ENCODE measurements around the gene MGAM2. TPM values are rescaled to one million over a fixed set of nuclear protein-coding genes. Genes with fewer than 3 reads are reported as not detected.

Gene MGAM2
- polyA plus RNA-seq, 2 donors, result not detected

DNA sequence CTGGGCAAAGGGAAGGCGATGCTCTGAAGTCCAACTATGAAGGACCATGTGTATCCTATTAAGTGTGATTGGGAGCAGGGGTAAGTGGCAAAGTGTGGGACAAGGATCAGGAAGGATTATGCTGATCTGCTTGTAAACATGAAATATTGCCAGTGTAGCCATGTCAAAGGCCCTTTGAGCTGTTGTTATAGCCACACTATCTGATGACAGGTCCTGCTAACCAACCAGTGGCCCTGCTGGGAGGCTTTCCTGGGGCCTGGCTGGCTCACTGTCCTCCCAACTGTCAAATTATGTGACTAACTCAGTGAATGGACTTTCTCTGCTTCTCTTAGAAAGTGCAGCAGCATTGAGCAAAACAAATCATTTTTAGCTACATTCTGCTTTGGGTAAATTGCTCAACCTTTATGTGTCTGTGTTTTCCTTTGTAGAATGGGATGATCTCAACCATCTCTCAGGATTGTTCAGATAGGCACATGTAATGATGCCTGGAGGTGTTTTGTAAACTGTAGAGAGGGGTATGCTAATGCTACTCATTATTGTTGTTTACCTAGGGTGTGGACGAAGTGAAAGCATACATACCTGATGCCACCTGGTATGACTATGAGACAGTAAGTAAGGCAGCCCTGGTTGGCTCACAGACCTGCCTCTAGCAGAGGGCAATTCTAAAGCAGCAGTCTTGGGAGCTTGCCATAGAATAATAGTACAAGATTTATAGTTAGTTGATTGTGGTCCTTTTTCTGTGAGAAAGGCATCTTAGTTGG is 47.4 kb downstream of the MGAM2 start:
- Histone ChIP-seq H3K27ac (ENCODE audit: low read depth in 2 of 2, low read length in 1 of 2) (no peak overlapping the region), H3K36me3 (ENCODE audit: control insufficient read depth in 2 of 2, insufficient read depth in 2 of 2, low read length in 1 of 2) (no peaks in the 10 kb centered on the region), H3K4me1 (ENCODE audit: control insufficient read depth in 2 of 2, insufficient read depth in 2 of 2, low read length in 1 of 2) (no peaks in the 10 kb centered on the region), H3K4me3 (ENCODE audit: low read depth in 1 of 2, low read length in 2 of 2) (no peak overlapping the region), H3K9me3 (ENCODE audit: control insufficient read depth in 2 of 2, insufficient read depth in 1 of 2, low read depth in 1 of 2, low read length in 1 of 2) (no peaks in the 10 kb centered on the region), H3K27me3 (ENCODE audit: control insufficient read depth in 1 of 2, insufficient read depth in 2 of 2, low read length in 2 of 2) (no peaks in the 10 kb centered on the region)
- WGBS, 2 donors, result 58 to 65% methylated on average over 2 of the region's 2 CpGs

DNA sequence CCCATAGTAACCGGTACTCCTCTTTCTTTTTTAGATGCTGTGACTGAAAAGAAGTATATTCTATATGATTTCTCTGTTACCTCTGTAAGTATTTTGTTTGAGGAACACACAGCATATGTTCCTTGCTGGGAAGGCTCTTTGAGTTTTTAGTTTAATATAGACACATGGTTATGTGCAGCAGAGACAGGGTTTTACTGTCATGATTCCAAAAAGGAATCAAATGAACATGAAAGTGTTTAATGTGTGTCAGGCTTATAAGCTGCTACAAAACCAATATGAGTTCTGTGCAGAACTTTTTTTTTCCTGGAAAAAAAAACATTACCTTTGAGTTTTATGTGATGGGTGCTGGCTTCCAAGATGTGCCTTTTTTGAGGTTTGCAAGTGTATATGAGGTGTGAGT is 50.4 kb downstream of the MGAM2 start:
- Histone ChIP-seq H3K9me3 (ENCODE audit: control insufficient read depth in 2 of 2, insufficient read depth in 1 of 2, low read depth in 1 of 2, low read length in 1 of 2) (no peaks in the 10 kb centered on the region), H3K36me3 (ENCODE audit: control insufficient read depth in 2 of 2, insufficient read depth in 2 of 2, low read length in 1 of 2) (no peaks in the 10 kb centered on the region), H3K4me1 (ENCODE audit: control insufficient read depth in 2 of 2, insufficient read depth in 2 of 2, low read length in 1 of 2) (no peaks in the 10 kb centered on the region), H3K27ac (ENCODE audit: low read depth in 2 of 2, low read length in 1 of 2) (no peak overlapping the region), H3K4me3 (ENCODE audit: low read depth in 1 of 2, low read length in 2 of 2) (no peak overlapping the region), H3K27me3 (ENCODE audit: control insufficient read depth in 1 of 2, insufficient read depth in 2 of 2, low read length in 2 of 2) (no peaks in the 10 kb centered on the region)
- WGBS, 2 donors, result 94 to 96% methylated on average over 1 of the region's 1 CpG

DNA sequence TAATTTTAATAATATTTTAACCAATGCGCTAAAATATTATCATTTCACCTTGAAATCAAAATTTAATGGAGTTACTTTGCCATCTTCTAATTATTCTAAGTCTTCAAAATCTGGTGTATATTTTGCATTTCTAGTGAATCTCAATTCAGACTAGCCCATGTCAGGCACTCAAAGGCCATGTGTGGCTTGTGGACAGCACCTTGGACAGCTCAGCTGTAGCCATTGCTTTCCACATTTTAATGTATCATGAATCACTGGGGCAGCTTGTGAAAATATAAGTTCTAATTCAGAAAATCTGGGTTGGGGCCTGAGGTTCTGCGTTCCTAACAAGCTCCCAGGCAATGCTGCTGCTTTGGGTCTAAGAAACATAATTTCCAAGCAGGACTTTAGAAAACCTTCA is 57.2 kb downstream of the MGAM2 start:
- no peaks in the 10 kb centered on the region for H3K36me3 ChIP-seq (ENCODE audit: control insufficient read depth in 2 of 2, insufficient read depth in 2 of 2, low read length in 1 of 2)
- no peak overlapping the region for H3K27ac ChIP-seq (ENCODE audit: low read depth in 2 of 2, low read length in 1 of 2)
- no peaks in the 10 kb centered on the region for H3K4me1 ChIP-seq (ENCODE audit: control insufficient read depth in 2 of 2, insufficient read depth in 2 of 2, low read length in 1 of 2)
- H3K4me3 ChIP-seq (ENCODE audit: low read depth in 1 of 2, low read length in 2 of 2), result no peak overlapping the region
- 83 to 95% methylated on average over 2 of the region's 2 CpGs for WGBS, 2 donors
- no peaks in the 10 kb centered on the region for H3K9me3 ChIP-seq (ENCODE audit: control insufficient read depth in 2 of 2, insufficient read depth in 1 of 2, low read depth in 1 of 2, low read length in 1 of 2)
- H3K27me3 ChIP-seq (ENCODE audit: control insufficient read depth in 1 of 2, insufficient read depth in 2 of 2, low read length in 2 of 2), result peaks cover 0 to 2% of the 10 kb centered on the region in 2 donors

DNA sequence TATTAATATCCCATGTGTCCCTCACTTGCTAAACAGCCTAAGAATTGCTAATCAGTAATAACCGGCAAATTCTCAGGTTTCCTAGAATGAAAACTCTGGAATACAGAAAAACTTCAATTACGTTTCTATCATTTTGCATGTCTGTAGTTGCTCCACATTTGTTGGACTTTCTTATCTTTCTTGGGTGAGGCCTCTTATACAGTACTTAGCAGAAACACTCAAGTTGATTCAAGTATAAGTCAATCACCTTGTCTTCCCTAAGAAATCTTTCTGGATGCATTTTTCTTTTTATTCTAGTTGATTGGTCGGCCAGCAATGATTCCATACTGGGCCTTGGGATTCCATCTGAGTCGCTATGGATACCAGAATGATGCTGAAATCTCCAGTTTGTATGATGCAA is 61.4 kb downstream of the MGAM2 start:
- no peaks in the 10 kb centered on the region for H3K4me1 ChIP-seq (ENCODE audit: control insufficient read depth in 2 of 2, insufficient read depth in 2 of 2, low read length in 1 of 2)
- H3K4me3 ChIP-seq (ENCODE audit: low read depth in 1 of 2, low read length in 2 of 2), result no peak overlapping the region
- H3K27ac ChIP-seq (ENCODE audit: low read depth in 2 of 2, low read length in 1 of 2), result no peak overlapping the region
- WGBS, 2 donors, result 76% methylated on average over 4 of the region's 4 CpGs
- H3K9me3 ChIP-seq (ENCODE audit: control insufficient read depth in 2 of 2, insufficient read depth in 1 of 2, low read depth in 1 of 2, low read length in 1 of 2), result no peaks in the 10 kb centered on the region
- no peaks in the 10 kb centered on the region for H3K36me3 ChIP-seq (ENCODE audit: control insufficient read depth in 2 of 2, insufficient read depth in 2 of 2, low read length in 1 of 2)
- no peaks in the 10 kb centered on the region for H3K27me3 ChIP-seq (ENCODE audit: control insufficient read depth in 1 of 2, insufficient read depth in 2 of 2, low read length in 2 of 2)

DNA sequence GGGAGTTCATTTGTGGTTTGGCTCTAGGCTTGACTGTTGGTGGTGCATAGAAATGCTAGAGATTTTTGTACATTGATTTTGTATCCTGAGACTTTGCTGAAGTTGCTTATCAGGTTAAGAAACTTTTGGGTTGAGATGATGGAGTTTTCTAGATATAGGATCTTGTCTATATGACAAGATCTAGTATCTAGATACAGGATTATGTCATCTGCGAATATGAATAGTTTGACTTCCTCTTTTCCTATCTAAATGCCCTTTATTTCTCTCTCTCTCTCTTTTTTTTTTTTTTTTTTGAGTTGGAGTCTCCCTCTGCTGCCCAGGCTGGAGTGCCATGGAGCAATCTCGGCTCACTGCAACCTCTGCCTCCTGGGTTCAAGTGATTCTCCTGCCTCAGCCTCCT is 62.9 kb downstream of the MGAM2 start:
- Histone ChIP-seq H3K9me3 (ENCODE audit: control insufficient read depth in 2 of 2, insufficient read depth in 1 of 2, low read depth in 1 of 2, low read length in 1 of 2) (no peaks in the 10 kb centered on the region), H3K4me1 (ENCODE audit: control insufficient read depth in 2 of 2, insufficient read depth in 2 of 2, low read length in 1 of 2) (no peaks in the 10 kb centered on the region), H3K36me3 (ENCODE audit: control insufficient read depth in 2 of 2, insufficient read depth in 2 of 2, low read length in 1 of 2) (no peaks in the 10 kb centered on the region), H3K4me3 (ENCODE audit: low read depth in 1 of 2, low read length in 2 of 2) (no peak overlapping the region), H3K27ac (ENCODE audit: low read depth in 2 of 2, low read length in 1 of 2) (no peak overlapping the region), H3K27me3 (ENCODE audit: control insufficient read depth in 1 of 2, insufficient read depth in 2 of 2, low read length in 2 of 2) (no peaks in the 10 kb centered on the region)
- WGBS, 2 donors, result 73 to 77% methylated on average over 2 of the region's 2 CpGs

DNA sequence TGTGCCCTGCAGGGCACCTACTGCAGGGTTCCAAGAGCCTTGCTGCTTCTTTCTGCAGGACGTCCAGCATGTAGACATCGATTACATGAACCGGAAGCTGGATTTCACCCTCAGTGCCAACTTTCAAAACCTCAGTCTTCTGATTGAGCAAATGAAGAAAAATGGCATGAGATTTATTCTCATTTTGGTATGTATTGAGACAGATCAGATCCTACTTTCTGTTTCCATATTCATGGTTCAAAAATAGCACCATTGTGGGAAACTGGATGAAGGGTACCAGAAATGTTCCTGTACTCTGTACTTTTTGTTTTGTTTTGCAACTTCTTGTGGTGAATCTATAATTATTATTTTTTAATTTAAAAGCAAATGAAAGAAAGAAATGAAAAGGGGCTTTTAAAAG is 64.1 kb downstream of the MGAM2 start:
- Histone ChIP-seq H3K4me1 (ENCODE audit: control insufficient read depth in 2 of 2, insufficient read depth in 2 of 2, low read length in 1 of 2) (no peaks in the 10 kb centered on the region), H3K9me3 (ENCODE audit: control insufficient read depth in 2 of 2, insufficient read depth in 1 of 2, low read depth in 1 of 2, low read length in 1 of 2) (no peaks in the 10 kb centered on the region), H3K36me3 (ENCODE audit: control insufficient read depth in 2 of 2, insufficient read depth in 2 of 2, low read length in 1 of 2) (no peaks in the 10 kb centered on the region), H3K27me3 (ENCODE audit: control insufficient read depth in 1 of 2, insufficient read depth in 2 of 2, low read length in 2 of 2) (no peaks in the 10 kb centered on the region), H3K4me3 (ENCODE audit: low read depth in 1 of 2, low read length in 2 of 2) (no peak overlapping the region), H3K27ac (ENCODE audit: low read depth in 2 of 2, low read length in 1 of 2) (no peak overlapping the region)
- WGBS, 2 donors, result 94 to 96% methylated on average over 3 of the region's 3 CpGs

DNA sequence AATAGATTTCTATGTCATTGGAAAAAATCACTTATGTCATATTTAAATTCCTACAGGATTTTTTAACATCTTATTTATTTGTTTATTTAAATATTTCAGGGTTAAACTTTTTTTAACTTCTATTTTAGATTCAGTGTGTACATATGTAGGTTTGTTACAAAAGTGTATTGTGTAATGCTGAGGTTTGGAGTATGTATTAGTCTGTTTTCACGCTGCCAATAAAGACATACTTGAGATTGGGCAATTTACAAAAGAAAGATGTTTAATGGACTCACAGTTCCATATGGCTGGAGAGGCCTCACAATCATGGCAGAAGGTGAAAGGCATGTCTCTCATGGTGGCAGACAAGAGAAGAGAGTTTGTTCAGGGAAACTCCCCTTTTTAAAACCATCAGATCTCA is 65.4 kb downstream of the MGAM2 start:
- Histone ChIP-seq H3K36me3 (ENCODE audit: control insufficient read depth in 2 of 2, insufficient read depth in 2 of 2, low read length in 1 of 2) (no peaks in the 10 kb centered on the region), H3K9me3 (ENCODE audit: control insufficient read depth in 2 of 2, insufficient read depth in 1 of 2, low read depth in 1 of 2, low read length in 1 of 2) (peaks cover 0 to 3% of the 10 kb centered on the region in 2 donors), H3K27ac (ENCODE audit: low read depth in 2 of 2, low read length in 1 of 2) (no peak overlapping the region), H3K4me1 (ENCODE audit: control insufficient read depth in 2 of 2, insufficient read depth in 2 of 2, low read length in 1 of 2) (no peaks in the 10 kb centered on the region), H3K27me3 (ENCODE audit: control insufficient read depth in 1 of 2, insufficient read depth in 2 of 2, low read length in 2 of 2) (no peaks in the 10 kb centered on the region), H3K4me3 (ENCODE audit: low read depth in 1 of 2, low read length in 2 of 2) (no peak overlapping the region)
- 68 to 78% methylated on average over 1 of the region's 1 CpG for WGBS, 2 donors

DNA sequence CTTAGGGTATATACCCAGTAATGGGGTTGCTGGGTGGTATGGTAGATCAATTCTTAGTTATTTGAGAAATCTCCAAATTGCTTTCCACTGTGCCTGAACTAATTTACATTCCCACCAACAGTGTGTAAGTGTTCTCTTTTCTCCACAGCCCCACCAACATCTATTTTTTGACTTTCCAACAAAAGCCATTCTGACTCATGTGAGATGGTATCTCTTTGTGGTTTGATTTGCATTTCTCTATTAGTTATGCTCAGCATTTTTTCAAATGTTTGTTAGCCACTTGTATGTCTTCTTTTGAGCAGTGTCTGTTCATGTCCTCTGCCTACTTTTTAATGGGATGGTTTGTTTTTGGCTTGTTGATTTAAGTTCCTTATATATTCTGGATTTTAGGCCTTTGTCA is 66.4 kb downstream of the MGAM2 start:
- Histone ChIP-seq H3K4me1 (ENCODE audit: control insufficient read depth in 2 of 2, insufficient read depth in 2 of 2, low read length in 1 of 2) (no peaks in the 10 kb centered on the region), H3K4me3 (ENCODE audit: low read depth in 1 of 2, low read length in 2 of 2) (no peak overlapping the region), H3K36me3 (ENCODE audit: control insufficient read depth in 2 of 2, insufficient read depth in 2 of 2, low read length in 1 of 2) (no peaks in the 10 kb centered on the region), H3K9me3 (ENCODE audit: control insufficient read depth in 2 of 2, insufficient read depth in 1 of 2, low read depth in 1 of 2, low read length in 1 of 2) (peaks cover 0 to 3% of the 10 kb centered on the region in 2 donors), H3K27me3 (ENCODE audit: control insufficient read depth in 1 of 2, insufficient read depth in 2 of 2, low read length in 2 of 2) (no peaks in the 10 kb centered on the region), H3K27ac (ENCODE audit: low read depth in 2 of 2, low read length in 1 of 2) (no peak overlapping the region)

DNA sequence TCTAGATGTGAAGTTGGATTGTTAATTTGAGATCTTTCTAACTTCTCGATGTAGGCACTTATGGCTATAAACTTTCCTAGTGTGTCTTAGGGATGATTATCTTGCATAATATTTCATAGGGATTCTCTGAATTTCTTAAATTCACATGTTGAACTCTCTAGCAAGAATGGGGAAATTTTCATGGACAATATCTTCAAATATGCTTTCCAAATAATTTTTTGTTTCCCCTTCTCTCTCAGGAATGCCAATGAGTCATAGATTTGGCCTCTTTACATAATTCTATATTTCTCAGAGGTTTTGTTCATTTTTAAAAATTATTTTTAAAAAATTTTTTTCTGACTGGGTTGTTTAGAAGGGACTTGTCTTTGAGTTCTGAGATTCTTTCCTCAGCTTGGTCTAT is 68.9 kb downstream of the MGAM2 start:
- H3K27ac ChIP-seq (ENCODE audit: low read depth in 2 of 2, low read length in 1 of 2), result no peak overlapping the region
- H3K36me3 ChIP-seq (ENCODE audit: control insufficient read depth in 2 of 2, insufficient read depth in 2 of 2, low read length in 1 of 2), result no peaks in the 10 kb centered on the region
- no peak overlapping the region for H3K4me3 ChIP-seq (ENCODE audit: low read depth in 1 of 2, low read length in 2 of 2)
- 78 to 84% methylated on average over 1 of the region's 1 CpG for WGBS, 2 donors
- no peaks in the 10 kb centered on the region for H3K4me1 ChIP-seq (ENCODE audit: control insufficient read depth in 2 of 2, insufficient read depth in 2 of 2, low read length in 1 of 2)
- H3K27me3 ChIP-seq (ENCODE audit: control insufficient read depth in 1 of 2, insufficient read depth in 2 of 2, low read length in 2 of 2), result no peaks in the 10 kb centered on the region
- H3K9me3 ChIP-seq (ENCODE audit: control insufficient read depth in 2 of 2, insufficient read depth in 1 of 2, low read depth in 1 of 2, low read length in 1 of 2), result peaks cover 0 to 3% of the 10 kb centered on the region in 2 donors

DNA sequence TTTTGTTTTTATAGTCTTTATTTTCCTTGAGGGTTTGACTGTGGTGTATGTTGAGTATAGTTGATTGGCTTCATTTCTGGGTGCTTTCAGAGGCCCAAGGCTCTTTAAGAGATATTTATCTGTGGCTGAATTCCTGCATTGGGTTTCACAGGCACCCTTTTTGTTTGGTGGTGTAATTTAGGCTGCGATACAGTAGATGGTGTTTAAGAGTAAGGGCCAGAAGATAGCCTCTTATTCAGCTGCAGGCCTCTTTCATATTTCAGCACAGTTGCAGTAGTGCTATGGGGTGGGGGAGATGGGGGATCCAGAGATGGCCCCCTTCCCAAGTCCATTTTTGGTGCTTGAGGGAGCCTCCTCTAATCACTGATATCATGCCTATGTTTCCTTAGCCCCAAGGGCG is 69.7 kb downstream of the MGAM2 start:
- Histone ChIP-seq H3K4me1 (ENCODE audit: control insufficient read depth in 2 of 2, insufficient read depth in 2 of 2, low read length in 1 of 2) (no peaks in the 10 kb centered on the region), H3K9me3 (ENCODE audit: control insufficient read depth in 2 of 2, insufficient read depth in 1 of 2, low read depth in 1 of 2, low read length in 1 of 2) (peaks cover 0 to 3% of the 10 kb centered on the region in 2 donors), H3K27ac (ENCODE audit: low read depth in 2 of 2, low read length in 1 of 2) (no peak overlapping the region), H3K27me3 (ENCODE audit: control insufficient read depth in 1 of 2, insufficient read depth in 2 of 2, low read length in 2 of 2) (no peaks in the 10 kb centered on the region), H3K4me3 (ENCODE audit: low read depth in 1 of 2, low read length in 2 of 2) (no peak overlapping the region), H3K36me3 (ENCODE audit: control insufficient read depth in 2 of 2, insufficient read depth in 2 of 2, low read length in 1 of 2) (no peaks in the 10 kb centered on the region)
- WGBS, 2 donors, result 86 to 91% methylated on average over 2 of the region's 2 CpGs
